Lower leg skin (tissue), 4 donors: ENCODE data around the gene MGAT3. TPM values are rescaled to one million over a fixed set of nuclear protein-coding genes. Genes with fewer than 3 reads are reported as not detected.

ENCODE experiments used
- DNase-seq, 2 donors: peaks; one replicate each; pipeline ENCODE4 v3.0.0-alpha.2; 2019; ENCODE audit warnings: low spot score in 2 of 2
- H3K4me3 ChIP-seq: fragments of 200-600 bp; sonication (generic); 2 replicates; pipeline ENCODE4 v1.5.1; 2017; ENCODE audit warnings: mild to moderate bottlenecking, low read depth; ENCODE audit not compliant: poor library complexity, severe bottlenecking
- CTCF ChIP-seq, 3 donors: fragments of 450-650 bp; IDR thresholded peaks; one replicate each; pipeline ENCODE4 v1.5.1; 2016; ENCODE audit warnings: antibody characterized with exemption in 3 of 3, mild to moderate bottlenecking in 3 of 3, moderate library complexity in 2 of 3
- POLR2A ChIP-seq, 2 donors: fragments of 450-650 bp; IDR thresholded peaks; one replicate each; pipeline ENCODE4 v1.6.1; 2016 to 2017; ENCODE audit warnings: antibody characterized with exemption in 2 of 2, mild to moderate bottlenecking in 1 of 2, moderate library complexity in 1 of 2
- WGBS, 2 donors: methylation state at CpG; one replicate each; pipeline ENCODE4 v1.1.5; 2018; 5-methylcytosine and 5-hydroxymethylcytosine counted together
- intact Hi-C: fragments of 100-400 bp; cut with DNase I; formaldehyde crosslinking; loops from one replicate; pipeline ENCODE4 v1.15.0; 2023; ENCODE audit warnings: low total_unique reads
- total RNA-seq, 4 donors: library from RNA; depleted of rRNA; stranded (reverse); fragments of >200 nt; gene quantifications; one replicate each; pipeline ENCODE4 v1.1.0, GENCODE V29; 2016

Gene MGAT3
- total RNA-seq, 4 donors from 2014 or later, result 1.2 to 5.5 (median 3.2) TPM

GRCh38 chr22:39473851-39474250, 17.0 kb downstream of the MGAT3 start:
- TF ChIP-seq POLR2A (IDR thresholded peaks at IDR 0.05), result no peak
- TF ChIP-seq CTCF (IDR thresholded peaks at IDR 0.05), result no peak
- H3K4me3 ChIP-seq, result no peak overlapping the region
- 93 to 94% methylated on average over 5 of the region's 5 CpGs for WGBS, 2 donors
- intact Hi-C loops, result no loop called here
- DNase-seq, result no peak

GRCh38 chr22:39474351-39475111, 17.7 kb downstream of the MGAT3 start:
- TF ChIP-seq CTCF (IDR thresholded peaks at IDR 0.05), result no peak
- no peak for TF ChIP-seq POLR2A (IDR thresholded peaks at IDR 0.05)
- DNase-seq, result no peak
- intact Hi-C loops, result no loop called here
- no peak overlapping the region for H3K4me3 ChIP-seq
- WGBS, 2 donors, result 82 to 87% methylated on average over 10 to 11 of the region's 11 CpGs

GRCh38 chr22:39475337-39475736, 18.5 kb downstream of the MGAT3 start:
- WGBS, 2 donors, result 52 to 55% methylated on average over 9 of the region's 9 CpGs
- H3K4me3 ChIP-seq, result no peak overlapping the region
- no peak for DNase-seq
- intact Hi-C loops, result no loop called here
- TF ChIP-seq POLR2A (IDR thresholded peaks at IDR 0.05), result no peak
- no peak for TF ChIP-seq CTCF (IDR thresholded peaks at IDR 0.05)

GRCh38 chr22:39475902-39476301, 19.1 kb downstream of the MGAT3 start:
- 65 to 68% methylated on average over 3 of the region's 3 CpGs for WGBS, 2 donors
- no peak for DNase-seq
- H3K4me3 ChIP-seq, result no peak overlapping the region
- intact Hi-C loops, result no loop called here
- TF ChIP-seq CTCF (IDR thresholded peaks at IDR 0.05) (no peak), POLR2A (IDR thresholded peaks at IDR 0.05) (no peak)

- no peak overlapping the region for H3K4me3 ChIP-seq
- WGBS, 2 donors, result 77 to 85% methylated on average over 13 of the region's 13 CpGs
- intact Hi-C loops, result no loop called here
- no peak for DNase-seq
- TF ChIP-seq CTCF (IDR thresholded peaks at IDR 0.05), result no peak
- no peak for TF ChIP-seq POLR2A (IDR thresholded peaks at IDR 0.05)
Observed at GRCh38 chr22:39476664-39477063, 19.9 kb downstream of the MGAT3 start.

GRCh38 chr22:39477542-39477941, 20.7 kb downstream of the MGAT3 start:
- TF ChIP-seq CTCF (IDR thresholded peaks at IDR 0.05), result no peak
- TF ChIP-seq POLR2A (IDR thresholded peaks at IDR 0.05), result no peak
- 91 to 92% methylated on average over 9 of the region's 9 CpGs for WGBS, 2 donors
- no peak overlapping the region for H3K4me3 ChIP-seq
- intact Hi-C loops, result no loop called here
- DNase-seq, result no peak
